ENCODE results near the gene STAC3. TPM values are rescaled to one million over a fixed set of nuclear protein-coding genes. Genes with fewer than 3 reads are reported as not detected.

The STAC3 gene
- total RNA-seq, 1 donor from 2014 or later = 5.1 TPM

DNA sequence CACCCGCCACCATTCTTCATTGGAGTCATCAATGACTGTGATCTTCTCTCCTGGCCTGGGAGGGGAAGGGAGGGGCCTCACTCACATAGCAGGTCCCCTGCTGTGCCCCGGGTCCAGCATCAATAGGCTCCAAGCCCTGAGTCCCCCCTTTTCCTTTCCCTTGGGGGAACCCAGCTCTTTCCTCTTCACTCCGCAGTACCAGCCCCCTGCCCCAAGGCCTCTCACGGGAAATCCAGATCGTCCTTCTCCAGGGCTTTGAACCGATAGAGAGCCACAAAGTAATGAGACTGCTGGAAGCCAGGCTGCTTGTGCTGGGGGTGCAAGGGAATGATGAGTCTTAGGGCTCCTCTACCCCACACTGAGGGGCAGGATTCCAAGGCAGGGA, 6.7 kb downstream of the STAC3 start:
- peak overlapping the region; percentile 87 for H3K4me3 Mint-ChIP-seq
- Histone ChIP-seq H3K36me3 (no peaks in the 10 kb centered on the region), H3K9me3 (ENCODE audit: low read depth) (no peaks in the 10 kb centered on the region), H3K79me2 (ENCODE audit: low read depth) (no peaks in the 10 kb centered on the region), H3K4me2 (no peak overlapping the region), H2AFZ (replicated peaks) (no peak overlapping the region), H4K20me1 (ENCODE audit: low read depth) (peaks cover 25% of the 10 kb centered on the region), H3K9ac (no peak overlapping the region), H3K4me1 (peaks cover 25% of the 10 kb centered on the region), H3K27me3 (peaks cover 51% of the 10 kb centered on the region), H3K4me3 (no peak overlapping the region), H3K27ac (no peak overlapping the region), H3F3A (ENCODE audit: low read depth) (peaks cover 54% of the 10 kb centered on the region)
- H3K27ac Mint-ChIP-seq = no peak overlapping the region
- TF ChIP-seq EZH2phosphoT487 (IDR thresholded peaks at IDR 0.05) (no peak), EZH2 (IDR thresholded peaks at IDR 0.05) (no peak)
- TF ChIP-seq, protein P1, sequence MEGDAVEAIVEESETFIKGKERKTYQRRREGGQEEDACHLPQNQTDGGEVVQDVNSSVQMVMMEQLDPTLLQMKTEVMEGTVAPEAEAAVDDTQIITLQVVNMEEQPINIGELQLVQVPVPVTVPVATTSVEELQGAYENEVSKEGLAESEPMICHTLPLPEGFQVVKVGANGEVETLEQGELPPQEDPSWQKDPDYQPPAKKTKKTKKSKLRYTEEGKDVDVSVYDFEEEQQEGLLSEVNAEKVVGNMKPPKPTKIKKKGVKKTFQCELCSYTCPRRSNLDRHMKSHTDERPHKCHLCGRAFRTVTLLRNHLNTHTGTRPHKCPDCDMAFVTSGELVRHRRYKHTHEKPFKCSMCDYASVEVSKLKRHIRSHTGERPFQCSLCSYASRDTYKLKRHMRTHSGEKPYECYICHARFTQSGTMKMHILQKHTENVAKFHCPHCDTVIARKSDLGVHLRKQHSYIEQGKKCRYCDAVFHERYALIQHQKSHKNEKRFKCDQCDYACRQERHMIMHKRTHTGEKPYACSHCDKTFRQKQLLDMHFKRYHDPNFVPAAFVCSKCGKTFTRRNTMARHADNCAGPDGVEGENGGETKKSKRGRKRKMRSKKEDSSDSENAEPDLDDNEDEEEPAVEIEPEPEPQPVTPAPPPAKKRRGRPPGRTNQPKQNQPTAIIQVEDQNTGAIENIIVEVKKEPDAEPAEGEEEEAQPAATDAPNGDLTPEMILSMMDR (IDR thresholded peaks at IDR 0.05) = no peak
- DNase-seq (ENCODE audit: low spot score) = no peak
- peaks cover 2% of the 10 kb centered on the region for H3K9me3 Mint-ChIP-seq
- peaks cover 37% of the 10 kb centered on the region for H3K4me1 Mint-ChIP-seq
- H3K36me3 Mint-ChIP-seq = no peaks in the 10 kb centered on the region
- H3K27me3 Mint-ChIP-seq (ENCODE audit: insufficient read depth, low read depth) = peaks cover 48% of the 10 kb centered on the region

DNA sequence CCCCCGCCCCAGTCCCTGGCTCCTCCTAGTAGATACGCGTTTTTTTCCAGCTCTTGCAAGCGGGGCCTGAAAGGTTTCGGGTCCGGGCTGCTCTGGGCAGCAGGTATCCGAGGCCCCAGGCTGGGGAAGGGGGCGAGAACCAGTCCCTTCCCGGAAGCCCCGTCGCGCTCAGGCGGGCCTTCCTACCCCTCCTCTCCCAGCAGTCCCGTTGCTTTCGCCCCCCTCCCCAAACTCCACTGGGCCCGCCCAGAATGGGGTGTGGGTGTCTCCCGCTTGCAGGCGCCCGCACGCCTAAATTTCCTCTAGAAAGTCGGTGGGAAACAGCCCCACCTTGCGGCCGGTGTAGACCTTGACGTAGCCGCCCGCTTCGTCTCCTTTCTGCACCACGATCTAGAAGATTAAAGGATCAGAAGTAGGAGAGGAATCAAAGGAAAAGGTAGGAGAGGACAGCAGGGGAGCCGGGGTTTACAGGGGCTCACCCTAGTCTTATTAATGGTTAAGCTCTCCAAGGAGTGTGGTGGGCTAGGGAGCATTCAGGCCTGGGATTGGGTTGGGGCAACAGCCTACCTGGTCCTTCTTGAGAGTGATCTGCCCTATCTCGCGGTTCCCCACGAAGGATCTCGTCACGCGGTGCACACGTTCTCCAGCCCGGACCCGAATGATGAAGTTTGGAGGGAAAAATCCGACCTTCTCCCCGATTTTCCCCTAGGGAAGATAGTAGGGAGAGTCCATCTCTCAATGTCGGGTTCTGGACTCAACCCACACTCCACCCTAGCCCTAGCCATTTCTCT, 7.3 kb downstream of the STAC3 start:
- H3K27me3 Mint-ChIP-seq (ENCODE audit: insufficient read depth, low read depth) = peaks cover 53% of the 10 kb centered on the region
- Histone ChIP-seq H3K4me1 (peaks cover 28% of the 10 kb centered on the region), H3K79me2 (ENCODE audit: low read depth) (no peaks in the 10 kb centered on the region), H2AFZ (replicated peaks) (peak overlapping the region; percentile 58), H3K4me3 (peak overlapping the region; percentile 60), H3K36me3 (no peaks in the 10 kb centered on the region), H3F3A (ENCODE audit: low read depth) (peaks cover 58% of the 10 kb centered on the region), H4K20me1 (ENCODE audit: low read depth) (peaks cover 25% of the 10 kb centered on the region), H3K9me3 (ENCODE audit: low read depth) (no peaks in the 10 kb centered on the region), H3K27me3 (peaks cover 57% of the 10 kb centered on the region), H3K9ac (no peak overlapping the region), H3K4me2 (peak overlapping the region; percentile 91), H3K27ac (no peak overlapping the region)
- H3K4me3 Mint-ChIP-seq = peak overlapping the region; percentile 87
- DNase-seq (ENCODE audit: low spot score) = peak; percentile 95
- H3K27ac Mint-ChIP-seq = peak overlapping the region; percentile 76
- H3K9me3 Mint-ChIP-seq = peaks cover 2% of the 10 kb centered on the region
- H3K36me3 Mint-ChIP-seq = no peaks in the 10 kb centered on the region
- peaks cover 40% of the 10 kb centered on the region for H3K4me1 Mint-ChIP-seq
- TF ChIP-seq EZH2 (IDR thresholded peaks at IDR 0.05) (no peak), EZH2phosphoT487 (IDR thresholded peaks at IDR 0.05) (no peak)
- TF ChIP-seq, protein P1 (IDR thresholded peaks at IDR 0.05) = peak; percentile 85

DNA sequence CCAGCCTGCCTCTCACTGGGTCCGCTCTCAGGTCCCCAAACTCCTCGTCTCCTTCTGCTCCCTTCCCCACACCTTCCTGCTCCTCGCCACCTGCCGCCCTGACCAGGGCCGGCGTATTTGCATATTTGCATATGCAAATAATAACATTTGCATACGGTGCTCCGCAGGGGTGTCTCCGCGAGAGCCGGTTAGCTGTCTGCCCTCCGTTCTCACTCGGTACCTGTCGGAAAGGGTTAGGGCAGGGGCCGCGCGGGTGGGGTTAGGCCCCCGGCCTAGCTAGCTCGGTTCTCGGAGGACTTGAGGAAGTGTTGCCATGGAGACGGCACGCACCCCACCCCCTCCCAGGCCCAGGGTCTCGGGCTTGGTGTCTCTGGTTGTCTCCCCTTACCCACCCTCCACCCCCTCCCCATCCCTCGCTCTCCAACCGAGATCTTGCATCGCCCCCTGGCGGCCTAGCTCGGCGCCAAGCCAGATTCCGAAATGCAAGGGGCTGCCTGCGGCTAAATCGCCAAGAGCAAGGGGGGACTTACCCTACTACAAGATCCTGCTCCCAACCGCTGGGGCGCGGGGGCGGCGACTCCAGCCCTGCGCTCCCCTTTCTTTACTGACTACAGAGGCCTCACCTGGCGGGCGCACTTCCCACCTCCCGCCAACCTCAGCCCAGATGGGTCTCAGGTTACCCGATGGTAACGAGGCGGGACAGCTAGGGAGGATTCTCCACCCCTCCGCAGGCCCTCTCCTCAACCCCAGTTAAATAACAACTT, 8.1 kb downstream of the STAC3 start:
- peaks cover 65% of the 10 kb centered on the region for H3K27me3 ChIP-seq
- Mint-ChIP-seq H3K27me3 (ENCODE audit: insufficient read depth, low read depth) (peaks cover 58% of the 10 kb centered on the region), H3K27ac (no peak overlapping the region), H3K9me3 (peaks cover under 1% of the 10 kb centered on the region), H3K4me1 (peaks cover 42% of the 10 kb centered on the region), H3K4me3 (peak overlapping the region; percentile 87), H3K36me3 (no peaks in the 10 kb centered on the region)
- peak; percentile 93 for DNase-seq (ENCODE audit: low spot score)
- TF ChIP-seq, protein P1 (IDR thresholded peaks at IDR 0.05) = peak; percentile 85
- no peak for TF ChIP-seq EZH2phosphoT487 (IDR thresholded peaks at IDR 0.05)
- H3K4me3 ChIP-seq = peak overlapping the region; percentile 60
- no peaks in the 10 kb centered on the region for H3K9me3 ChIP-seq (ENCODE audit: low read depth)
- peaks cover 37% of the 10 kb centered on the region for H3K4me1 ChIP-seq
- H3K27ac ChIP-seq = no peak overlapping the region
- H3K79me2 ChIP-seq (ENCODE audit: low read depth) = no peaks in the 10 kb centered on the region
- no peak overlapping the region for H3K9ac ChIP-seq
- peak overlapping the region; percentile 58 for H2AFZ ChIP-seq (replicated peaks)
- peaks cover 26% of the 10 kb centered on the region for H4K20me1 ChIP-seq (ENCODE audit: low read depth)
- H3K4me2 ChIP-seq = peak overlapping the region; percentile 91
- peaks cover 67% of the 10 kb centered on the region for H3F3A ChIP-seq (ENCODE audit: low read depth)
- H3K36me3 ChIP-seq = no peaks in the 10 kb centered on the region

All from neural progenitor cell (in vitro differentiated cells).